ENCODE data around the gene PAK6.
A peak's percentile ranks its signal among the peaks of the same experiment; 100 is the strongest.

Gene PAK6

DNA sequence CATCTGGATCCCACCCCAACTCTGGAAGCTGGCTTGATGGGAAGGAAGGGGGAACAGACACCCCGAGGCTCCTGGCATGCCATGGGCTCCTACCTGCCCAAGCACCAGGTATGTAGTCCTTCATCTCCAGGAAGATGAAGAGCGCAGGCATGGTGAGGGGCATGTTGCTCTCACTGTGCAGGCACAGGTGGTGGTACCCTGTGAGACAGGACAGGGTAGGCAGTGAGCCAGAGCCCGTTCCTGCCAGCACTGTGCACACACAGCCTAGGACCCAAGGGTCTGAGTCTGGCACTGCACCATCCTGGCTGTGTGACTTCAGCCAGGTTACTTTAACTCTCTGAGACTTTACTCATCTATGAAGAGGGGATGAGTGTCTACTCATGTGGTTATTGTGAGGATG is 53.4 kb downstream of the PAK6 start:
- DNase-seq (ENCODE audit: low read depth in 2 of 2): no peak

DNA sequence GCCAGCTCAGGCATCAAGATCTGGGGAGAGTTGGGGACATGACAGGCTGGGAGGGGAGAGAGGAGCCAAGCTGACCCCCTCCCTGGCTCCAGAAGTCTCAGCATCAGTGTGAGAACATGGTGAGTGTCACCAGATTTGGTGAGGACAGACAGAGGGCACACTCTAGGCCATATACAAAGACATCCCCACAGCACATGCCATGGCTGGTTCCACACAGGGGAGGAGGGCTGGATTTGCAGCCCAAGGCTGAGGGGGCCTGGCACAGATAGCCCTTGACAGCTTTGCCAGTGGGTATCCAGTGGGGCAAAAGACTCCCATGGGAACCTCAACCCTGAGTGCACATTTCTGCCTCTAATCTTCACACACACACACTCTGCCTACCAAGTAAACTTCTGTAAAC is 54.1 kb downstream of the PAK6 start:
- no peak for DNase-seq (ENCODE audit: low read depth in 2 of 2)

DNA sequence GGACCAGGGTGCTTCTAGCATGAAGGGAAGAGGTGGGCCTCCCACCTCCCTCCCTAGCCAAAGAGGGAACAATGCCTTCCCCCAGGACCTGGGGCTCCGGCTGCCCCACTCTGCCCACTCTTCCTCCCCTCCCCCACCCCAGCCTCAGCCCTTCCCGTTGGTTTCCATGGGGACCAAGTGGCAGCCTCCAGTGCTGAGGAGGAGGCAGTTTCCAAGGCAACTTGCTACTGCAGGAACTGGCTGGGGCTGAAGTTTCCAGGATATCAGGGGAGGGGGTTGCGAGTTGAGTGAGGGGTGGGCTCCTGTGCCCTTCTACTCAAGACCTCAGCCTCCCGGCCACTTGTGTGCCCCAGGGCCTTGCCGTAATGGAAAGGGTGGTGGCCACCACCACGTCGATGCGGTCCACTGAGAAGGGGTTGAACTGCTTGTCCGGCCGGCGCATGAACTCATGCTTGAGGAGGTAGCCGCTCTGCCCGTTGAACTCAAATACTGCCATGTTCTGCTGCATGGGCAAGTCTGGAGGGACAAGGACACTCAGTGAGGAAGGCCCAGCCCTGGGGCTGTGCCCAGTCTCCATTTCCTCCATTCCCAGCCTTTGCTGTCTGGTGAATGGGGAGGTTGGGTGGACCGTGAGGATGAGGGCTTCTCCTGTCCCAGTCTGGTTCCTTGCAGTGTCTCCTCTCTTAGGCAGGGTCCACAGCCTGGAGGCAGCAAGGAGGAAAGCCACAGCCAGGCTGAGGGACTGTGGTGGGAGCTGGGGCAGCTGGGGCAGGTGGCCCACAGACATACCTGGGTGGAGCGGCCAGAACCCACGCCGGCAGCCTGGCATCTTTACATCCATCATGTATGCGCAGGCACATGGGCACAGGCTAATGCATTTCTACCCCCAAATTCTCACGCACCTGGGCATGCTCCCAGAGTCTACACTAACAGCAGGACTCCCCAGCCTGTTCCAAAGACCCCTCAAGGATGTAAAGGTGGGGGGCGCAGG is 55.3 kb downstream of the PAK6 start:
- no peak for DNase-seq (ENCODE audit: low read depth in 2 of 2)

DNA sequence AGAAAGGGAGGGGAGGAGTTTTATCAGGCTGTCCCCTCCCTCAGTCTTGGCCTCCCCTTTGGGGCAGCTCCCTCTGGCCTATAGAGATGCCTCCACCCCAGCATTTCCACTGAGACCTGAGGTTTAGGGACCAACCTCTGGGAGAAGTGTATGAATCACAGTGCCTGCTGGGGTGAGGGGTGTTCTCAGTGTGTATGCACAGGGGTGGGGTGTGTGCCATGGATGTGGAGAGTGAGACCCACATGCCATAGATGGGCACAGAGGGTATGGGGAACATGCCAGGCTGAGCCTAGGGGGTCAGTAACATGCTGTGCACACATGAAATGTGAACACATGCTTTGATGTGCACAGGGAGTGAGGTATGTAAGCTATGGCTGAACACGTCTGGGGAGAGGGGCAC is 56.4 kb downstream of the PAK6 start:
- DNase-seq (ENCODE audit: low read depth in 2 of 2): no peak

DNA sequence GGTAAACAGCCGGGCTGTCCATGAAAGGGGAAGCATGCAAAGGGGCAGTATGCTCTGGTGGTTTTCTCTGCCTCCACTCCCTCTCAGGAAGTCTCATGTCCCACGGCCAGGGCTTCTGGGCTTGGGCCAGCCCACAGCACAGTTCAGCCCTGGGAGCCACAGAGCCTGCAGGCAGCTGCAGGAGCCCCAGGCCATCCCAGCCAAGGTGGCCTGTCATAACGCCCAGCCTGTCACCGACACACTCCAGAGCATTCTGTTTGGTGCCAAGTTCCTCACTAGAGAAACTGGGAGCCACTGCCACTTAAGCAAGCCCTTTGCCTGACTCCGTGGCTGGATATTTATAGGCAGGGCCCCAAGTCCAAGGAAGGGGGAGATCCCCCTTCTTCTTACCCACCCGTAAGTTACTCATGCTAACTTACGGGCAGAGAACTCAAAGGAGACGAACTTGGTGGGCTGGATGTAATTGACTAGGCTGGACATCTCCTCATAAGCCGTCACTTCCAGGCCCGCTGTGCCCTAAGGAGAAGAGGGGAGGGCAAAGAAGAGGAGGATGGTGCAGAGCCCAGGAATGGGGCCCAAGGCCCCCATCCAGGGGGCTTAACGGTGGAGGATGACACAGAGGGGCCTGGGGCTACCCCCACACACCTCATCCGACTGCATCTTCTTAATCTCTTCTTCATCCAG is 57.2 kb downstream of the PAK6 start:
- DNase-seq (ENCODE audit: low read depth in 2 of 2): no peak

DNA sequence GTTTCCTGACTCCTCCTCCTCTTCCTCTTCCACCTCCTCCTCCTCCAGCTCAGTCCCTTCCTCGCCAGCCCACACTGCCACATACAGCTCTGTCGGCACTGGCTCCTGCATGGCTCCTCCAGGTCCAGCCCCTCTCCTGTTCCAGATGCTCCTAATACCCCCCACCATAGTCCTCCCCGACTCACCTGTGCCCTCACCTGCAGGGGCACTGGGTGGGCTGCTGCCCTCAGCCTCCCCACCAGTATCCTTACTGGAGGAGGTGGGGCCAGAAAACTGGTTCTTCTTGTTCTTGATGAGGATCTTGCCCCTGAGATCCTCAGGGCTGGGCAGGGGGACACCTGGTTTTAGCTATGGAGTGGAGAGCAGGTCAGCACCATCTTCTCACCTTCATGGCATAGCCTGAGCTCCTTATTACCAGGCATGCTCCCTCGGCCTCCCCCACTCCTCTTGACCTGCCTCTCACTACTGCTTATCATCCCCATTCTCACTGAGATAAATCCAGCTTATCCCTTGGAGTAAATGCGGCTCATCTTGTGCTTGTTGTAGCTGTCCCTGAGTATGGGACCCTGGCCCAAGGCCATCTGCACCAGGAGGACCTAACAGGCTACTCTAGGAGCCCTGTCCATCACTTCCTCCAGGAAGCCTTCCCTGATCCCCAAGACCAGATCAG is 57.8 kb downstream of the PAK6 start:
- DNase-seq (ENCODE audit: low read depth in 2 of 2): no peak

DNA sequence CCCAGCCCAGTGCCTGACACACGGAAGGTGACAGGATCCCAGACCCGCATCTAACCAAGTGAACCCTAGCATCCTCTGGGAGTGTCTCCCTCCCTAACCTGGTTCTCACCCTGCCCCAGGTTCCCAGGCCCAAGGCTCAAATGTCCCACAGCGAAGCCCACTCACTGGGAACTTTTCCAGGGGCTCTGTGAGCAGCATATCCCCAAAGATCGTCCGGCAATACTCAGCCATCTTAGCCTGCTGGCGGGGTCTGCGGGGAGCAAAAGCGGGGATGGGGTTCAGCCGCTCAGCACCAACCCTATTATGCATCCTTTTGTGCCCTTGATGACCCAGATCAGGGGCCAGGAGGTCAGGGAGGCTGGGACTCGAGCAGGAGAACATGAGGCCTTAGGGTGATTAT is 58.5 kb downstream of the PAK6 start:
- DNase-seq (ENCODE audit: low read depth in 2 of 2): no peak

DNA sequence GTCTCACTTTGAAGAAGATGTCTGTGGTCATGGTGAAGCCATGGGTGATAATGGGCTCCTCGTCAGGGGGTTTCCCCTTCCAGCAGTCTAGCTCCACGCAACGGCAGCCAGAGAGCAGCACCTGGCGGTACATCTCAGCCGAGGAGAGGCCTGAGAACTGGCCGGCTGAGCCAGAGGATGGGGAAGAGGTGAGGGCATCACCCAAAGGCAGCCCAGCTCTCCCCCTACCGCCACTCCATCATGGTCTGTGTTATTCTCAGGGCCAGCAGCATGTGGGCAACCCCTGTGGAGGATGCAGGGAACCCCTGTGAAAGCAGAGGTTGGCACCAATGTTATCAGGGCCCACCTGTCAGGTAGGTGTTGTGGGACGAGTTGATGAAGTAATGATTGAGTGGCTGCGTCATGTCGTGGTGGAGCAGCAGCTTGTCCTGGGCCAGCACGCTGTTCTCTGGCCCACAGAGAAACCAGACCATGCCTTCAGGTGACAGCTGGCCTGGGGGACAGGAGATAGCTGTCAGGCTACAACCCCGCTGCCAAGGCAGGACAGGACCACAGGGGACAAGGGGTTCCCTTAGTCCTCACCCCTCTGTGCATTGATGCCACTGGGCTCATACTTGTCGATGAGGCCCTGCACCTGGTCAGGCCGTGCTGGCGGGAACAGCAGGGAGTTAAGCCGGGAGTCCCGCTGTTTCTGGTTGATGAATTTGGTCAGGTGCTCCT is 59.5 kb downstream of the PAK6 start:
- DNase-seq (ENCODE audit: low read depth in 2 of 2): no peak

DNA sequence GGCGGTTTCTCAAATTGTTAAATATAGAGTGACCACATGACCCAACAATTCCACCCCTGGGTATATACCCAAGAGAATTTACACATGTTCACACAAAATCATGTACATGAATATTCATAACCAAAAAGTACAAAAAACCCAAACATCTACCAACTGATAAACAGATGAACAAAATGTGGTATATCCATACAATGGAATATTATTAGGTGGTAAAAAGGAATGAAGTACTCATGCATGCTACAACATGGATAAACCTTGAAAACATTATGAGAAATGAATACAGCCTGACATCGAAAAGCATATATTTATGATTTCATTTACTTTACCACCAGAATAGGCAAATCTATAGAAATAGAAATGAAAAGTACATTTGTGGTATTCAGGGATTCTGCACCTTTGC is 61.5 kb downstream of the PAK6 start:
- DNase-seq (ENCODE audit: low read depth in 2 of 2): no peak

DNA sequence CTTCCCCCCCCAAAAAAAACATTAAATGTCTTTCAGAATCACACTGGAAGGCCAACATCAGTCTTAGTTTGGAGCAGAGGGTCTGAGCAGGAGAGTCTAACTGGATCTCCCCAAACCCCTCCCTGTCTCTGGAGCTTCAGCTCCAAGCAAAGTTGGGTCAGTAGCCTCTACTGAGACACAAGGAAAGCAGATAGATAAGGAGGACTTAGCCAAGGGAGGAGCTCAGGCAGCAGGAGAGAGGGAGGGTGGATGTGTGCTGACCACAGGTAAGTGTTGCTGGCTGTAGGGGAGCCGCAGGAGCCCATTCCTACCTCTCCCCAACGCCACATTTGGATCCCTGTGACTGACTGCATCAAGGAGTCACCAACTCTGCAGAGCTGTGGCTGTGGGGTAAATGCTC is 61.9 kb downstream of the PAK6 start:
- DNase-seq (ENCODE audit: low read depth in 2 of 2): no peak

DNA sequence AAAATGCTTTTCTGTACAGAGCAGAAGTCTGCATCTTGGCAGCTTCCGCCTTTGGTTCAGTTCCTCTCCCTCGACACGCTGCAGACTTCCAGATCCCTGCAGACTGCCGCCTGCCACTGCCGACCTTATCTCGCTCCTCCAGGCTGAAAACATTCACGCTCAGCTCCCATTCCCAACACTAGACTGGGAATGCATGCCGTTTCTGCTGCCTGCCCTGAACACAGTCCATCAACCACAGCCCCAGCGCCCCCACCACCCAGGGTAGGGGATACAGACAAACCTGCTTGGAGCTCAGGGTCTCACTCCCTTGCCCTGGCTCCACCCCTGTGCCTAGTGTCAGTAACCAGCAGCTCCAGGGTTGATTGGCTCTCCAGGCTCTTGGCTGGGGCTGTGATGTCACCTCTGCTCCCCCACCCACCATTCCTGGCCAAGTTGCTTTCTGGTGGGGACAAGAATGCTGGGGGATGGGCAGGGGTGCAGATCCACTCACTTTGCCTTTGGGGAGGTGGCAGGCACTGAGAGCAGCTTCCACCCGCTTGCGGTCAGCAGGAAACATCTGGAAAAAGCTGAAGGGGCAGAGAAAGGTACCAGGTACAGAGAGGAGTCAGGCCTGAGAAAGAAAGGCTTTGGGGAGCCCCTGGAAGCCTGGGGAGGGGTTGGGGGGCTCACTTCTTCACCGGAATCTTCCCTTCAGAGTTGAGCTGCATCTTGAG is 62.8 kb downstream of the PAK6 start:
- no peak for DNase-seq (ENCODE audit: low read depth in 2 of 2)

DNA sequence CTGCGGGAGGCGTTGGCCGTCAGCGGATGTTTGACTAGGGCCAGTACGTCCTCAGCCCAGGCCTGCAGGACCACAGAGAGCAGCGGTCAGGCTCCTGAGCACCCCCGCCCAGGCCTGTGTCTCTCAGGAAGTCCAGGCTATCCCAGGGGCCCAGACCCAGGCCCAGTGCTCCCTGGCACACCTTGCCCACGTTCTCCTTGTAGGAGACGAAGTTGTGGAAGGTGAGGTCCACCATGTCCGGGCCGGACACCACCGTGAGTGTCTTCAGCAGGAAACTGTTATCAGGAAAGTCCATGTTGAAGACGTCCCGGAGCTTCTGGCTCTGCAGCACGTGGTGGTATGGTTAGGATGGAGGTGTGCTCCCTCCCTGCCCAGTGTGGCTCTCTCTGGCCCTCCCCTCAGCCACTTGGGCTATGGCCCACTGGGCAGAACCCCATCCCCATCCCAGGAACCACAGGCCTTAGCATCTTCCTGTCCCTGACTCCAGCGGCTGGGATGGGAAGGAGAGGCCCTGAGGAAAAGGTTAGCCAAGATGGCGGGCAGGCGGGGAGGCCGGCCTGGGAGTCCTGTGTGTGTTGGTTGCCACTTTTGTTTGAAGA is 63.5 kb downstream of the PAK6 start:
- no peak for DNase-seq (ENCODE audit: low read depth in 2 of 2)

DNA sequence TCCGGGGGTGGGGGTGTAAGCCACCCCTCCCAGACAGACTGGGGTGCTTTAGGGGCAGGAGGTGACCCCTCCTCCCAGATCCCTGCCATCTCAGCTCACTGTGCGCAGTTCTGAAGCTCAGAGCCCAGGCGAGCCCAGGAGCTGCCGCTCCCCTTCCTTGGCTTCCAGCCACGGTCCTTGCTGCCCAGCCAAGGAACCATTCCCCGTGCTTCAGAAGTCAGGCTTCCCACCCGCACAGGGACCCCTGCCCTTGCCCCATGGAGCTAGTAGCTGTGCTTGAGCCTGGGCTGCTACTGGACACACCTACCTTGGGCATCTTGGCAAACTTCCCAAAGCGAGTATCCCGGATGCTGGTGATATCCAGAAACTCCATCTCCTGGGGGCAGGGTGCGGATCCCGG is 64.1 kb downstream of the PAK6 start:
- no peak for DNase-seq (ENCODE audit: low read depth in 2 of 2)

DNA sequence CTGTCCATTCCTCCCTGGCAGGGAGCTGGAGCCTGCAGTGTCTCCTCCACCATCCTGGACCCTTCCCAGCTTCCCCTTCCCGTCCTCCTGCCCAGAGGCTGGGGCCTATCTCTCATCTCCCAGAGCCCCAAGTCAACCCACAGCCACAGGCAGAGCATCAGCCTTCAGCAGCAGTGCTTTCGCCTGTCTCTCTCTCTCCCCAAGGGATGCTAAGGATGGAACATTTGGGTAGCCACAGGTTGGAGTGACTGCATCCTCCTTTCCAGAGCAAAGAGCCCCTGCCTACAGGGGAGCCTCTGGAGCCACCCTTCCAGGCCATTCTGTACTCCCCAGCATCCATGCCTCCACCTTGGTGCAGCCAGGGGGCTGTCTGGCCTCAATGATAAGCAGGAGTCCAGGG is 64.7 kb downstream of the PAK6 start:
- DNase-seq (ENCODE audit: low read depth in 2 of 2): no peak

DNA sequence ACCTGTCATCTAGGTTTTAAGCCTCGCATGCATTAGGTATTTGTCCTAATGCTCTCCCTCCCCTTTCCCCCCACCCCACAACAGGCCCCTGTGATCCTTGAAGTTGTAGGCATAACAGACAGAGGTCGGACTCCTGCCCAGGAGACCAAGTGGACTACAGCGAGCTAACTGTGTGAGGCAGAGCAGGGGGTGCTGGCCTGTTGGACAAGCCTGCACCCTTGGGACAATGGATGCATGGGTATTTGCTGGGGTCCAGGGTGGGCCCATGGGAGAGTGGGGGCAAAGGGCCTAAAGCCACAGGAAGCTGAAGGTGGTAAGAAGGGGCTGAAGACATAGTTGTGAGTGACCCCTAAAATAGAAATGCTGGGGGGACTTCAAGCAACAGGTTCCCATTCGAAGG is 66.4 kb downstream of the PAK6 start:
- DNase-seq (ENCODE audit: low read depth in 2 of 2): no peak

DNA sequence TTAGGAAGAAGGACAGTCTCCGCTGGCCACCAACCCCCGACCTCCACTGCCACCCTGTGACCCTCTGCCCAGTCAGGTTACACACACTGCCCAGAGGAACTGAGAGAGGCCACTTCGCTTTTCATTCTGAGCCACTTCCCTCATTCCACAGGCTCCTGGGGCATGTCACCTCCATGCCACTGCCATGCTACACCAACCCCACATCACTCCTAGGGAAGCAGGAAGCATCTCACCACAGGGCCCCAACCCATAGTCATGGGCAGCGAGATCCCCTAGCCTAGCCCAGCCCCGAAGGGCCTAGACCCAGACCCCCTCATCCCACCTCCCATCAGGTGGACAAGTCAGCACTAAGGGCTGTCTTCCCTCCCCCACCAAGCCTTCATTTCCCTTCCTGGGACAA is 67.5 kb downstream of the PAK6 start:
- no peak for DNase-seq (ENCODE audit: low read depth in 2 of 2)

DNA sequence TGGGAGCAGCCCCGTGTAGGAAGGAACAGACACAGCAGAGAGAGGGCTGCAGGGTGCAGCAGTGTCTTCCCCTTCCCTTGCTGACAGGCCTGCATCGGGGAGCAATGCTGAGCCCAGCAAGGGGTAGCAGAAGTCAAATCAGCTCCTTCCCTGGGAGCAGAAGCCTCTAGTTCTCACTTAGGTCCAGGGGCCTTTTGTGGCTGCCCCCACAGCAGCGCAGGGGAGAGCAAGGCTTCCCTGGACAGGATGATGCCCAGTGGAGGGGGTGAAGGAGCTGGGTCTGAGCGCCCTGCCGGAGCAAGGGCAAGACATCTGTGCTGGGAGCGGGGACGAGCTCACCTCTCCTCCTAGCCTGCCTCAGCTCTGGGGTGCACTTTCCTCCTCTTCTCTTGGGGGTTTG is 68.0 kb downstream of the PAK6 start:
- DNase-seq (ENCODE audit: low read depth in 2 of 2): no peak

DNA sequence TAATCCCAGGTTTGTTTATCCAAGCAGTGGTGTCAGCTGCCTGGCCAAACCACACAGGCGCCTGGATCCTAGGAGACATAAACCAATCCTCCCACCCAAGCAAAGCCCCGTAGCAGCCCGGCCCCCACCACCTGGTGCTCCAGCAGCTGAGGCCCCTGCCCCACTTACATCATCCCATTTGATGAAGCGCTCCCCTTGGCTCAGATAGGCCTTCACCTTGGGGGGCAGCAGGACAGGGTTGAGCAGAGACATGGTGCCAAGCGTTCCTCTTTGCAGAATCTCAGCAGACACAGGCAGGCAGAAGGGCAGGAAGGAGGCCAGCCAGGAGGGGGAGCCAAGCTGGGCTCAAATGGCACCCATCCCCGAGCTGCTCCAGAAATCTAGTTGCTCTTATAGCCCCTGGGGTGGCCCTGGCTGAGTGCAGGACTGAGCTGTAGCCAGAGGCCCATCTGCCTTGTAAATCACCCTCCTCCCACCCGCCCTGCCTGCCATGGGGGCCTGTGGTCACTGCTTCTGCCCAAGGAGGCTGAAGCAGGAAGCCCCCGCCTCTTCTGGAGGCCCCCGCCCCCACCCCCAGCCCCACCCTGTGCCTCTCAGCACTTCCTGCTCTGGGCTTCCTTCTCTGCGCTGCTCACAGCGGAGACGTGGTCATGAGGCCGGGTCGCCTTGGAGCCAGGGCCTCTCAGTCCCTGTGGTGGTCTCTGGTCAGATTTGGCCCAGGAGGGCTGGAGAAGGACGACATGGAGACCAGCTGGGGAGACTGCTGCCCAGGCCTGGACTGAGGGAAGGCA is 68.8 kb downstream of the PAK6 start, which contains the start of gene PLCB2:
PLCB2 (minus strand) TSS at position 515 of the 791 bp plus-strand sequence; CDS start at position 252, 263 bp downstream.
- DNase-seq (ENCODE audit: low read depth in 2 of 2): peak; percentile 42 to 47

DNA sequence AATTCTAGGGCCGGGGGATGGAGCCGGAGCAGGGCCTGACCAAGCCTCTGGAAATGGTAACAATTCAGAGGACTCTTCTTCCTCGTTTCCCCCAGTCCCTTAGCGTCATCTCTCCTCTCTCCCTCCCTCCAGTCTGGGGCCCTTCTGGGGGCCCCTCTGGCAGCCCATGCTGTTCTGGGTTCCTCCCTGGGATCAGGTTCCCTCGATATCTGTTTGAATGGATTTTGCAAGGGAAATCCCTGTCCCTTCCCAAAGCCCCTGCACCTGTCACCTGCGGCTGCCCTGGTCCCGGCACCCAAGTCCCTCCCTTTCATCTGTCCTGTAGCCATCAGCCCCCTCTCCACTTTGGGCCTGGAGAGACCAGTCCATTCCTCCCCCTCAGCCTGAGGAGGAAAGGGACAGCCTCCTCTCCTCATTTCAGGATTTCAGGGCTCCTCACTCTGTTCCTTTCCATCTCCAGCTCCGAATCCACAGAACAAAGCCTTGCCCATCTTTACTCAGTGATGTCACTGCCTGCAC is 70.5 kb downstream of the PAK6 start:
- DNase-seq (ENCODE audit: low read depth in 2 of 2): no peak

Measured in stimulated activated CD8-positive, alpha-beta memory T cell treated with anti-CD3 and anti-CD28 coated beads, Interleukin-15, amount 100 ng/mL, for 4 hours (primary cell).